ENCODE measurements around the gene POLR3GL.
"Not testable (repeated sequence)": the region's sequence is repeated elsewhere in the genome, so short reads cannot be mapped to it uniquely, and the experiment has no call there.

The POLR3GL gene

DNA sequence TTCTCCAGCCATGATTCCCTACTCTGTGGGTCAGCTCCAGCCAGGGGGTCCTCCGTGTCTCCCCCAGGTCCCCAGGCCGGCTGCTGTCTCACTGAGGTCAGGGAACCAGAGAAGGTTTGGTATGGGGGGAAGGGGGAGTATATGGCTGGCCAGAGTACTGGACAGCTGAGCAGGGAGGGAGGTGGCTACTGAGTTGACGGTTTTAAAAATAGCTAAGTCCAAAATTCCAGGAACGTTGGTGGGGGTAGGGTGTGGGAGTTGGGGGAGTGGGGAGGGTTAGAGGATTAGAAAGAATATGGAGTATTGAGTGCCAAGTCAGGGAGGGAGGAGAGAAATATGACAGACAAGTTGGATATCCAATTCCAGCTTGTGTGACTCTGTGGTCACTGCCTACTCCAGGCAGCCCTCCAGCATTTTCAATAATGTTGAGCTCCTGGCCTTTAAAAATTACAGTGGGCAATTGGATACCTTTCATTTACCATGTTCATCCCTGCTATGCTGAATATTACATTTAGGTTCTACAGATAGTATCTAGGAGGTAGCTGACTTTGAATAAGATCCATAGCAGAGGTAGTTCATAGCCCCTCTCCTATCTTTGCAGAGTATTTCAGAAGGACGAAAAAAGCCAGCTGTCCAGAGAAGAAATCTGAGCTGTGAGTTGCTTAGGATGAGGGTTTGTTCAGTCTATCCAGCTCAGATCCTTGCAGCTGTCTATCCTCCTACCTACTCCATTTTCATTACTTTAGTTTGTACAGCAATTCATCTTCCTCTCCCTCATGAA is 57.3 kb downstream of the POLR3GL start, which contains the start of gene HJV:
Gene HJV (minus strand): TSS at position 114 of the 781 bp plus-strand sequence. CDS start 1,504 bp downstream, outside the sequence.
- no peak for DNase-seq

DNA sequence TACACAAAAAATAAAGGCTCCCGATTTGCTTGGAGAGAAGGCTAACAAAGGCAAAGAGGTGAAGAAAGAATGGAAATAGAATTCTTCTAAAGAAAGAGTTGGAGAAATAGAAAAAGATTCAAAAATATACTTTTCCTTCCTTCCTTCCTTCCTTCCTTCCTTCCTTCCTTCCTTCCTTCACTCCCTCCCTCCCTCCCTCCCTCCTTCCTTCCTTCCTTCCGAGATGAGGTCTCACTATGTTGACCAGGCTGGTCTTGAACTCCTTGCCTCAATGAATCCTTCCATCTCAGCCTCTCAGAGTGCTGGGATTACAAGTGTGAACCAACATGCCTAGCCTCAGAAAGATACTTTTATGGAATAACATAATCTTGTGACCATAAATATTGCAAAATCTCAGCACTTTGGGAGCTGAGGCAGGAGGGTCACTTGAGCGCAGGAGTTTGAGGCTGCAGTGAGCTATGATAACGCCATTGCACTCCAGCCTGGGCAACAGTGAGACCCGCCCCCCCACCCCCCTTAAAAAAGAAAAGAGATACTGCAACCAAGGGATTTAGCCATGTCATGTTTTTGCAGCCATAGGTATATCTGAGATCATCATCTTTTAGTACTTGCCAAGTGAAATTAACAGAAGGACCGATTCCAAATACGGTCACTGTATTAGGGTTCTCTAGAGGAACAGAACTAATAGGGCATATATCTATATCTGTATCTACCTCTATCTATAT is 58.1 kb downstream of the POLR3GL start:
- no peak for DNase-seq

GRCh38 chr1:146025787-146026495 is 61.5 kb downstream of the POLR3GL start:
- DNase-seq = not testable (repeated sequence)

DNA sequence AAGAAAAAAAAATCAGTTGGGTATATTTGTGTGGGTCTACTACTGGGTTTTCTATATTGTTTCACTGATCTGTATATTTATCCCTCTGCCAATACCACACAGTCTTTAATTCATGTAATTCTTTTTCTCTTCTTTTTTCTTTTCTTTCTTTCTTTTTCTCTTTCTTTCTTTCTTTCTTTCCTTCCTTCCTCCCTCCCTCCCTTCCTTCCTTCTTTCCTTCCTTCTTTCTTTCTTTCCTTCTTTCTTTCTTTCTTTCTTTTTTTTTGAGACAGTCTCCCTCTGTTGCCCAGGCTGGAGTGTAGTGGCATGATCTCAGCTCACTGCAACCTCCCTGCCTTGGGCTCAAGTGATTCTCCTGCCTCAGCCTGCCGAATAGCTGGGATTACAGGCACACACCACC is 62.2 kb downstream of the POLR3GL start:
- not testable (repeated sequence) for DNase-seq

Data from NCI-H2081 treated with DMSO at 0.1 percent for 48 hours (cell line).